Measurements from ENCODE around the gene RUSC1. TPM values are rescaled to one million over a fixed set of nuclear protein-coding genes. Genes with fewer than 3 reads are reported as not detected.
A peak's percentile ranks its signal among the peaks of the same experiment; 100 is the strongest.
"Not testable (repeated sequence)": the region's sequence is repeated elsewhere in the genome, so short reads cannot be mapped to it uniquely, and the experiment has no call there.

RUSC1 gene
- total and polyA plus RNA-seq, 5 donors: 20.8 to 29.7 (median 23.2) TPM

DNA sequence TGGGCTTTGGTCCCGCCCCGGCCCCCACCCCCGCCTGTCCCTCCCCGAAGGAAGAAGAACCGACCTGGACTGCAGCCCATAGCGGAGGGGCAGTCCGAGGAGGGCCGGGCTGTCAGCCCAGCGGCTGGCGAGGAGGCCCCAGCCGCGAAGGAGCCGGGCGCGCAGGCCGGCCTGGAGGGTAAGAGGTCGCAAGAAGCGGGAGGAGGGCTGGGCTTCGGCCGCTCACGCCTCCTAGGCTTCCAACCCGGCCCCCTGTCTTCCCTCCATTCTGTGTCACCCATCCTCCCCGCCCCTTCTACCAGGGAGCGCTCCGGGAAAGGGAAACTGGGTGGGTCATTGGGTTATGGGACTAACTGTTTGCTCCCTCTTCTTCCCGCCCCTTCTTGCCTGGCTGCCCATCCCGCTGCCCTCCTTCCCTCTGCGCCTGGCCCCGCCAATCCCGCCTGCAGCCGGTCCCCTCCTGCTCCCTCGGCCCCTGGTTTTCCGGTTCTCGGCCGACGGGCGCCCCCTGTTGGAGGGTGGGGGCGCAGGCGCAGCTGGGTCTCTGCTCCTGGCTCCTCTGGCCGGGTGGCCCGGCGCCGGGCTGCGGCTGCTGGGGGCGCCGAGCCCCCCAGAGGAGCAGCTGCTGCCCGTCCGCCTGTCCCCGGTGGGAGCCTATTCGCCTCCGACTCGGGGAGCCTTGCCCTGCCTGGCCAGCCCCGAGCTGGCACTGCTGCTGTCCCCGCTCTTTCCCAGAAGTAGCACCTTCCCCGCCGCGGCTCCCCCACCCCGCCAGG is 2.4 kb downstream of the RUSC1 start:
- H3K9me3 ChIP-seq (ENCODE audit: control insufficient read depth, low read length): no peaks in the 10 kb centered on the region
- peaks cover 4% of the 10 kb centered on the region for H3K4me1 ChIP-seq (ENCODE audit: control insufficient read depth, insufficient read depth, low read length)
- intact Hi-C loops (cut with DNase I): loop anchor here (5.0 to 10.0 kb wide), 4 partner anchors 46 to 182 kb away; partner anchors contain the start of genes HCN3 (in 4 of the 4) and ENTREP3 (in 1 of the 4)
- under 1% methylated on average over 57 of the region's 58 CpGs for WGBS
- no peaks in the 10 kb centered on the region for H3K27me3 ChIP-seq (ENCODE audit: control insufficient read depth, insufficient read depth)
- ATAC-seq: peak; percentile 62 to 63
- H3K27ac ChIP-seq (ENCODE audit: low read length): peak overlapping the region; percentile 83
- DNase-seq: peak; percentile 95 to 98 (median 96)
- peak overlapping the region; percentile 72 for H3K4me3 ChIP-seq (ENCODE audit: low read length)

- Histone ChIP-seq H3K4me1 (ENCODE audit: control insufficient read depth, insufficient read depth, low read length) (peaks cover 4% of the 10 kb centered on the region), H3K27ac (ENCODE audit: low read length) (peak overlapping the region; percentile 88), H3K9me3 (ENCODE audit: control insufficient read depth, low read length) (no peaks in the 10 kb centered on the region), H3K4me3 (ENCODE audit: low read length) (peak overlapping the region; percentile 72), H3K27me3 (ENCODE audit: control insufficient read depth, insufficient read depth) (no peaks in the 10 kb centered on the region)
- intact Hi-C loops (cut with DNase I): loop anchor here (5.0 to 10.0 kb wide), 4 partner anchors 46 to 181 kb away; partner anchors contain the start of genes HCN3 (in 4 of the 4) and ENTREP3 (in 1 of the 4)
- under 1% methylated on average over 29 of the region's 29 CpGs for WGBS
- peak; percentile 73 to 77 for ATAC-seq
- DNase-seq: peak; percentile 91 to 97 (median 95)
Measured at GRCh38 chr1:155323729-155324036, 3.0 kb downstream of the RUSC1 start.

DNA sequence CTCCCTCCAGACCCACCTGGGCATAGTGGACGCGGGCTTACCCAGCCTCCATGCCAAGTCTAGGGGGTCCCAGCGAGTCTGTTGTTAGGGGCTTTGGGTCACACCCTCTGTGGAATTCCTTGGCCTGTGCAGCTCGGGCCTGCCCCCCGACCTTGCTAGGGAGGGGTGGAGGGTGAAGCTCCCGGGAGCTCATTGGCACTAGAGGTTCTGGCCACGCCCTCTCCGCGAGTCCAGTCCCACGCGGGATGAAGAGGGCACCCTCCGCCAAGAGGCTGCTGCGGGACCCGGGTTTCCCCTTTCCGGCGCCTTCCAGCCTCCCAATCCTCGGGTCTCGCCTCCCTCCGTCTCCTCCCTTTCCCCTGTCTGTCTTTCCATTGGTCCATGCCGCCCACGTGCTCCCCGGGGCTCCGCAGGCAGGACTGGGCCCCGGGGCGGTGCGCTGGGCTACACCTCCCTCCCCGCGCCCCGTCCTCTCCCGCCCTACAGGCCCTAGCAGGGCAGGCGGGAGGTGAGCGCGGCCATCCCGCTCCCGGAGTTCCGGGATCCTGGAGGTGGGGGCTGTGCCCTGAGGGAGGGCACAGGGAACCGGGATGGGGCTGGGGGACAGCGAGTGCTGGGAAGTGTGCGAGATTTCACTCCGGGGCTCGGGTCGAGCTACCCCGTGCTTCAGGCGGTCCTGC is 3.5 kb downstream of the RUSC1 start:
- H3K4me3 ChIP-seq (ENCODE audit: low read length): peak overlapping the region; percentile 72
- H3K27me3 ChIP-seq (ENCODE audit: control insufficient read depth, insufficient read depth): no peaks in the 10 kb centered on the region
- DNase-seq (peak; percentile 97 to 98 (median 98)), ATAC-seq (peak; percentile 88 to 89)
- peaks cover 4% of the 10 kb centered on the region for H3K4me1 ChIP-seq (ENCODE audit: control insufficient read depth, insufficient read depth, low read length)
- H3K9me3 ChIP-seq (ENCODE audit: control insufficient read depth, low read length): no peaks in the 10 kb centered on the region
- intact Hi-C loops (cut with DNase I): loop anchor here (5.0 to 10.0 kb wide), 4 partner anchors 47 to 181 kb away; partner anchors contain the start of genes HCN3 (in 4 of the 4) and ENTREP3 (in 1 of the 4)
- peak overlapping the region; percentile 88 for H3K27ac ChIP-seq (ENCODE audit: low read length)
- WGBS: under 1% methylated on average over 44 of the region's 44 CpGs

GRCh38 chr1:155324717-155325602 is 4.3 kb downstream of the RUSC1 start:
- H3K4me3 ChIP-seq (ENCODE audit: low read length): peak overlapping the region; percentile 72
- no peaks in the 10 kb centered on the region for H3K27me3 ChIP-seq (ENCODE audit: control insufficient read depth, insufficient read depth)
- DNase-seq: peak; percentile 61 to 80 (median 79)
- intact Hi-C loops (cut with DNase I): loop anchor here (5.0 to 10.0 kb wide), 4 partner anchors 48 to 180 kb away; partner anchors contain the start of genes HCN3 (in 4 of the 4) and ENTREP3 (in 1 of the 4)
- 12% methylated on average over 59 of the region's 59 CpGs for WGBS
- H3K4me1 ChIP-seq (ENCODE audit: control insufficient read depth, insufficient read depth, low read length): peaks cover 4% of the 10 kb centered on the region
- peak overlapping the region; percentile 9 for H3K27ac ChIP-seq (ENCODE audit: low read length)
- H3K9me3 ChIP-seq (ENCODE audit: control insufficient read depth, low read length): no peaks in the 10 kb centered on the region
- ATAC-seq: peak in 1 of 2 donors; percentile 0

DNA sequence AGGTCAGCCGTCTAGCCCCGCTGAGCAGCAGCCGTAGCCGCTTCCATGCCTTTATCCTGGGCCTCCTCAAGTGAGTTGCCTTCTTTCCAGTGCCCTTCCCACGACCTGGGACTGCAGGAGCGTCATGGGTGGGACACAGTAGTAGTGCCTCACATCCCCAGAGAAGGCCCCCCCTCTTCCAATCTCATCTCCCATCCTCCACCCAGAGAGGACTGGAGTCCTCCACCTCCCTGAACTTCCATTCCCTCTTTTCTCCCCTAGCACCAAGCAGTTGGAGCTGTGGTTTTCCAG is 4.9 kb downstream of the RUSC1 start:
- intact Hi-C loops (cut with DNase I): loop anchor here in 1 of 4 donors (10.0 kb wide), 1 partner anchor 179 kb away; no protein-coding TSS in a partner anchor
- ATAC-seq (no peak), DNase-seq (no peak)
- no peak overlapping the region for H3K4me3 ChIP-seq (ENCODE audit: low read length)
- H3K9me3 ChIP-seq (ENCODE audit: control insufficient read depth, low read length): no peaks in the 10 kb centered on the region
- no peak overlapping the region for H3K27ac ChIP-seq (ENCODE audit: low read length)
- 60% methylated on average over 6 of the region's 6 CpGs for WGBS
- no peaks in the 10 kb centered on the region for H3K27me3 ChIP-seq (ENCODE audit: control insufficient read depth, insufficient read depth)
- H3K4me1 ChIP-seq (ENCODE audit: control insufficient read depth, insufficient read depth, low read length): peaks cover 4% of the 10 kb centered on the region

- WGBS: 80% methylated on average over 6 of the region's 6 CpGs
- H3K27me3 ChIP-seq (ENCODE audit: control insufficient read depth, insufficient read depth): no peaks in the 10 kb centered on the region
- no peaks in the 10 kb centered on the region for H3K9me3 ChIP-seq (ENCODE audit: control insufficient read depth, low read length)
- no peak for DNase-seq
- intact Hi-C loops (cut with DNase I): loop anchor here in 1 of 4 donors (10.0 kb wide), 1 partner anchor 179 kb away; no protein-coding TSS in a partner anchor
- H3K4me1 ChIP-seq (ENCODE audit: control insufficient read depth, insufficient read depth, low read length): peaks cover 4% of the 10 kb centered on the region
- no peak overlapping the region for H3K4me3 ChIP-seq (ENCODE audit: low read length)
- H3K27ac ChIP-seq (ENCODE audit: low read length): no peak overlapping the region
- no peak for ATAC-seq
Measured at GRCh38 chr1:155326020-155326526, 5.4 kb downstream of the RUSC1 start.

- Histone ChIP-seq H3K4me1 (ENCODE audit: control insufficient read depth, insufficient read depth, low read length) (peaks cover 4% of the 10 kb centered on the region), H3K27me3 (ENCODE audit: control insufficient read depth, insufficient read depth) (no peaks in the 10 kb centered on the region), H3K9me3 (ENCODE audit: control insufficient read depth, low read length) (no peaks in the 10 kb centered on the region), H3K27ac (ENCODE audit: low read length) (no peak overlapping the region), H3K4me3 (ENCODE audit: low read length) (no peak overlapping the region)
- 82% methylated on average over 7 of the region's 7 CpGs for WGBS
- peak; percentile 27 to 66 (median 64) for DNase-seq
- no peak for ATAC-seq
- intact Hi-C loops (cut with DNase I): loop anchor here in 1 of 4 donors (10.0 kb wide), 1 partner anchor 178 kb away; no protein-coding TSS in a partner anchor
Measured at GRCh38 chr1:155326631-155327037, 5.9 kb downstream of the RUSC1 start.

- DNase-seq (no peak), ATAC-seq (no peak)
- 85% methylated on average over 4 of the region's 4 CpGs for WGBS
- intact Hi-C loops (cut with DNase I): loop anchor here in 1 of 4 donors (10.0 kb wide), 1 partner anchor 177 kb away; no protein-coding TSS in a partner anchor
- no peak overlapping the region for H3K4me3 ChIP-seq (ENCODE audit: low read length)
- H3K27me3 ChIP-seq (ENCODE audit: control insufficient read depth, insufficient read depth): no peaks in the 10 kb centered on the region
- H3K9me3 ChIP-seq (ENCODE audit: control insufficient read depth, low read length): no peaks in the 10 kb centered on the region
- no peaks in the 10 kb centered on the region for H3K4me1 ChIP-seq (ENCODE audit: control insufficient read depth, insufficient read depth, low read length)
- H3K27ac ChIP-seq (ENCODE audit: low read length): no peak overlapping the region
Measured at GRCh38 chr1:155327981-155328380, 7.3 kb downstream of the RUSC1 start.

DNA sequence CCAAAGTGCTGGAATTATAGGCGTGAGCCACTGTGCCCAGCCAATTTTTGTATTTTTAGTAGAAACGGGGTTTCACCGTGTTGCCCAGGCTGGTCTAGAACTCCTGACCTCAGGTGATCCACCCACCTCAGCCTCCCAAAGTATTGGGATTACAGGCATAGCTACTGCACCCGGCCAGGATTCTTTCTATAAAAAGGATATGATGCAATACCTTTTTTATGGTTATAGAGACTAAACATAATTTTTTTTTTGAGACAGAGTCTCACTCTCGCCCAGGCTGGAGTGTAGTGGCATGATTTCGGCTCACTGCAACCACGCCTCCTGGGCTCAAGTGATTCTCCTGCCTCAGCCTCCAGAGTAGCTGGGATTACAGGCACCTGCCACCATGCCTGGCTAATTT is 8.2 kb downstream of the RUSC1 start:
- H3K9me3 ChIP-seq (ENCODE audit: control insufficient read depth, low read length); H3K4me1 ChIP-seq (ENCODE audit: control insufficient read depth, insufficient read depth, low read length); H3K27ac ChIP-seq (ENCODE audit: low read length); H3K4me3 ChIP-seq (ENCODE audit: low read length); H3K27me3 ChIP-seq (ENCODE audit: control insufficient read depth, insufficient read depth); DNase-seq; ATAC-seq: not testable (repeated sequence)
- 84% methylated on average over 7 of the region's 7 CpGs for WGBS
- intact Hi-C loops (cut with DNase I): loop anchor here in 1 of 4 donors (10.0 kb wide), 1 partner anchor 176 kb away; no protein-coding TSS in a partner anchor

GRCh38 chr1:155329980-155330598 is 9.4 kb downstream of the RUSC1 start:
- no peaks in the 10 kb centered on the region for H3K4me1 ChIP-seq (ENCODE audit: control insufficient read depth, insufficient read depth, low read length)
- no peak for ATAC-seq
- intact Hi-C loops (cut with DNase I): loop anchor here in 1 of 4 donors (10.0 kb wide), 1 partner anchor 175 kb away; no protein-coding TSS in a partner anchor
- no peak for DNase-seq
- no peak overlapping the region for H3K27ac ChIP-seq (ENCODE audit: low read length)
- 87% methylated on average over 11 of the region's 11 CpGs for WGBS
- no peaks in the 10 kb centered on the region for H3K27me3 ChIP-seq (ENCODE audit: control insufficient read depth, insufficient read depth)
- H3K4me3 ChIP-seq (ENCODE audit: low read length): no peak overlapping the region
- H3K9me3 ChIP-seq (ENCODE audit: control insufficient read depth, low read length): no peaks in the 10 kb centered on the region

All from right cardiac atrium (tissue), 5 donors.